ENCODE data around the gene XKR3.
"Not testable (repeated sequence)": the region's sequence is repeated elsewhere in the genome, so short reads cannot be mapped to it uniquely, and the experiment has no call there.

XKR3 gene
- 0 reads per million in 3 donors for total RNA-seq

DNA sequence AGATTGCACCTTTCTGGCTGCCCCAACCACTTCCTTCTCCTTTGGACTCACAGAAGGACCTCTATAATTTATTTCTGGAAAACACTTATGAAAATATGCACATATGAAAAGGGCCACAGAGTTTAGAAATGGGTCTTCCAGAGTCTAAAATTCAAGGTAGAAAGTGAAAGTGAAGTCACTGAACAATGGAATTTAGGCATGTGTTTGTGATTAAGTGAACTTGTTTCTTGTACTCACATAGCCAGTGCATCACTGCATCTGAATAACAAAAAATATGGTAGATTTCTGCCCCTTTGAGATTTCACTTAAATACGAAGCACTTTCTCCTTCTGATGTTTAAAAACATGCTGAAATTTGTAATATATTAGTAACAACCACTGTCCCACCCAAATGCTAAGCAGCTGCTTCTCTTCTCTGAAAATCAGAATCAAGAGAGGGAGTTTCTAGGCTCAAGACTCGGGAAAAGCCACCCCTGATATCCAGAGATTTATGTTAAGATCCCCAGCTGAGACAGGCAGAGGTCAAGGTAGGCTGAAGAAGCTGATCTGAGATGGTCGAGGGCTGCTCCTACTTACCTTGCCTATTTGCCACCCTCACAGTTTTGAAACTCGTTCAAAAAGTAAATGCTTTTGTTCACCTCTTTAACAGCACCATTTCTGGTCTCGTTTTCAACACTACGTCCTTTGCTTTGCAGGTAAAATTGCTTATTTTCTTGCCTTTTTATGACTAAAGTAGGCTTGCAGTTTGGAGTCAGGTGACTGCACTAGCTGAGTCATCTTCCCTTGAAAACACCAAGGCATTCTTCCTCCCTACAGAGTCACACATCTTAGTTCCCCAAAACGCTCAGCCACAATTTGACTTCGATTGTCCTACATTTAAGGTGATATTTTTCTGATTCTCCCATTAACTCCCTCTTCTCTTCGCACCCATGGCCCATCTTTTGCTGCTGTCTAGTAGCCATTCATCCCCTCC is at the start of gene XKR3:
XKR3 (minus strand) TSS at position 696 of the 972 bp plus-strand sequence. CDS start 17,338 bp downstream, outside the sequence.
- H3K27ac ChIP-seq (ENCODE audit: insufficient read depth, low read length, poor library complexity, severe bottlenecking): no peak within 1 kb of the TSS

DNA sequence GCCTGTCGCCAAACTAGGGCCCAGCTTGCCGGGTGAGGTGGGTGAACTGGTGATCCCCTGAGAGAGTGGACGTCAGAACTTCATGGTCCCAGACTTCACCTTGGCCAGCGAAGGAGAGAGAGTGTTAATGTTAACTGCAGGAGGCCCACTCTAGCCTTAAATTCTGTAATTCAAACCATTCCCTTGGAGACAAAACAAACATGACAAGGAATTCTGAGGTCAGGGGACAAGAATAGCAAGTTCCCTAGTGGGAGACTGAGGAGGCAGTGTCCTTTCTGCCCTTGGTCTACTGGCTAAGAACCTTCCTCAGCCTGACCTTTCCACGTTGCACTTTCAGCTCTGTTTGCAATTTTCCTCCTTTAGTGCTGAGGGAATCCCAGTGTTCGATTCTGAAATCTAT is 44.4 kb upstream of the XKR3 start:
- not testable (repeated sequence) for H3K4me3 ChIP-seq (ENCODE audit: insufficient read depth, low read depth, low read length, poor library complexity, severe bottlenecking); DNase-seq; H3K9me3 ChIP-seq (ENCODE audit: control insufficient read depth, low read length); H3K27me3 ChIP-seq (replicated peaks; ENCODE audit: control insufficient read depth, insufficient read depth, low read length, poor library complexity, severe bottlenecking); H3K27ac ChIP-seq (ENCODE audit: insufficient read depth, low read length, poor library complexity, severe bottlenecking); H3K36me3 ChIP-seq (ENCODE audit: control insufficient read depth, insufficient read depth, low read length); H3K4me1 ChIP-seq (ENCODE audit: control insufficient read depth, insufficient read depth, low read length, poor library complexity, severe bottlenecking)

More for the DNA sequence above, at the start of gene XKR3:
- no peaks in the 10 kb centered on the region for H3K27me3 ChIP-seq (replicated peaks; ENCODE audit: control insufficient read depth, insufficient read depth, low read length, poor library complexity, severe bottlenecking)
- no peaks in the 10 kb centered on the region for H3K4me1 ChIP-seq (ENCODE audit: control insufficient read depth, insufficient read depth, low read length, poor library complexity, severe bottlenecking)
- no peaks in the 10 kb centered on the region for H3K9me3 ChIP-seq (ENCODE audit: control insufficient read depth, low read length)
- no peaks in the 10 kb centered on the region for H3K36me3 ChIP-seq (ENCODE audit: control insufficient read depth, insufficient read depth, low read length)
- H3K4me3 ChIP-seq (ENCODE audit: insufficient read depth, low read depth, low read length, poor library complexity, severe bottlenecking): peak within 1 kb of the TSS; percentile 16
- no peak for DNase-seq

GRCh38 chr22:16866167-16866566 is 41.0 kb upstream of the XKR3 start:
- H3K27me3 ChIP-seq (replicated peaks; ENCODE audit: control insufficient read depth, insufficient read depth, low read length, poor library complexity, severe bottlenecking): no peaks in the 10 kb centered on the region
- no peaks in the 10 kb centered on the region for H3K4me1 ChIP-seq (ENCODE audit: control insufficient read depth, insufficient read depth, low read length, poor library complexity, severe bottlenecking)
- H3K36me3 ChIP-seq (ENCODE audit: control insufficient read depth, insufficient read depth, low read length): no peaks in the 10 kb centered on the region
- no peaks in the 10 kb centered on the region for H3K9me3 ChIP-seq (ENCODE audit: control insufficient read depth, low read length)
- H3K27ac ChIP-seq (ENCODE audit: insufficient read depth, low read length, poor library complexity, severe bottlenecking): no peak overlapping the region
- no peak overlapping the region for H3K4me3 ChIP-seq (ENCODE audit: insufficient read depth, low read depth, low read length, poor library complexity, severe bottlenecking)
- DNase-seq: no peak

DNA sequence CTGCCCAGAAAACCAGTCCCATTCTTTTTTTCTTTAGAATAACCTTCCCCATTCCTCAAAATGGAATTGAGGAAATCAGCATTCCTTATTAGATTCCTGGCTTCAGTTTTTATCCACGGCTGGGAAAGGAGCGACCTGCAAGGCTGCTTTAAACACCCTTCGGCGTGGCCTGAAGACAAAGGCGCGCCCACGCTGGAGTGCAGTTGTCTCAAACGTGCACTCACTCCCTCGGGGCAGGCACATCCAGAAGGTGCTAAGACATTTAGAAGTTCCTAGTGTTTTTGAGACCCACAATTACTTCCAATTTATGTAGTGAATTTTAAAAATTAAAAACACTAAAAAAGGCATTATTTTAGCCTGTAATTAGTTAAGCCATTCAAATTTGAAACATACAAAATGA is 31.6 kb upstream of the XKR3 start:
- H3K27me3 ChIP-seq (replicated peaks; ENCODE audit: control insufficient read depth, insufficient read depth, low read length, poor library complexity, severe bottlenecking); DNase-seq; H3K36me3 ChIP-seq (ENCODE audit: control insufficient read depth, insufficient read depth, low read length); H3K9me3 ChIP-seq (ENCODE audit: control insufficient read depth, low read length); H3K4me3 ChIP-seq (ENCODE audit: insufficient read depth, low read depth, low read length, poor library complexity, severe bottlenecking); H3K4me1 ChIP-seq (ENCODE audit: control insufficient read depth, insufficient read depth, low read length, poor library complexity, severe bottlenecking); H3K27ac ChIP-seq (ENCODE audit: insufficient read depth, low read length, poor library complexity, severe bottlenecking): not testable (repeated sequence)

- Histone ChIP-seq H3K4me1 (ENCODE audit: control insufficient read depth, insufficient read depth, low read length, poor library complexity, severe bottlenecking) (no peaks in the 10 kb centered on the region), H3K27ac (ENCODE audit: insufficient read depth, low read length, poor library complexity, severe bottlenecking) (no peak overlapping the region), H3K9me3 (ENCODE audit: control insufficient read depth, low read length) (no peaks in the 10 kb centered on the region), H3K36me3 (ENCODE audit: control insufficient read depth, insufficient read depth, low read length) (no peaks in the 10 kb centered on the region), H3K4me3 (ENCODE audit: insufficient read depth, low read depth, low read length, poor library complexity, severe bottlenecking) (no peak overlapping the region), H3K27me3 (replicated peaks; ENCODE audit: control insufficient read depth, insufficient read depth, low read length, poor library complexity, severe bottlenecking) (no peaks in the 10 kb centered on the region)
- no peak for DNase-seq
These were observed 29.4 kb upstream of the XKR3 start for GRCh38 chr22:16854631-16855030.

GRCh38 chr22:16851268-16851996 is 26.2 kb upstream of the XKR3 start:
- not testable (repeated sequence) for H3K36me3 ChIP-seq (ENCODE audit: control insufficient read depth, insufficient read depth, low read length); H3K4me3 ChIP-seq (ENCODE audit: insufficient read depth, low read depth, low read length, poor library complexity, severe bottlenecking); H3K27ac ChIP-seq (ENCODE audit: insufficient read depth, low read length, poor library complexity, severe bottlenecking); H3K27me3 ChIP-seq (replicated peaks; ENCODE audit: control insufficient read depth, insufficient read depth, low read length, poor library complexity, severe bottlenecking); DNase-seq; H3K9me3 ChIP-seq (ENCODE audit: control insufficient read depth, low read length); H3K4me1 ChIP-seq (ENCODE audit: control insufficient read depth, insufficient read depth, low read length, poor library complexity, severe bottlenecking)

DNA sequence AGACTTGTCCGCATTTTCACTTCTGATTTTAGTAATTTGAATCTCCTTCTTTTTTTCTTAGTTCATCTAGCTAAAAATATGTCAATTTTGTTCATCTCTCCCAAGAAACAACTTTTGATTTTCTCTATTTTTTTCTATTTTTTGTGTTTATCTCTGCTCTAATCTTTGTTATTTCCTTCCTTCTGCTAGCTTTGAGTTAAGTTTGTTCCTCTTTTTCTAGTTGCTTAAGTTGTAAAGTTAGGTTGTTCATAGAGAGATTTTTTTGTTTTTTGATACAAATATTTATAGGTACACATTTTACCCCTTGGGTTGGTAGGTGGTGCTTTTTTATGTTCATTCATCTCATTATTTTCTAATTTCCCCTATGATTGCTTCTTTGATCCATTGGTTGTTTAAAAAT is 22.1 kb upstream of the XKR3 start:
- no peak overlapping the region for H3K27ac ChIP-seq (ENCODE audit: insufficient read depth, low read length, poor library complexity, severe bottlenecking)
- H3K36me3 ChIP-seq (ENCODE audit: control insufficient read depth, insufficient read depth, low read length): no peaks in the 10 kb centered on the region
- no peaks in the 10 kb centered on the region for H3K9me3 ChIP-seq (ENCODE audit: control insufficient read depth, low read length)
- H3K4me1 ChIP-seq (ENCODE audit: control insufficient read depth, insufficient read depth, low read length, poor library complexity, severe bottlenecking): no peaks in the 10 kb centered on the region
- no peak overlapping the region for H3K4me3 ChIP-seq (ENCODE audit: insufficient read depth, low read depth, low read length, poor library complexity, severe bottlenecking)
- H3K27me3 ChIP-seq (replicated peaks; ENCODE audit: control insufficient read depth, insufficient read depth, low read length, poor library complexity, severe bottlenecking): peaks cover 3% of the 10 kb centered on the region
- DNase-seq: no peak

GRCh38 chr22:16845881-16846280 is 20.7 kb upstream of the XKR3 start:
- no peaks in the 10 kb centered on the region for H3K36me3 ChIP-seq (ENCODE audit: control insufficient read depth, insufficient read depth, low read length)
- H3K4me3 ChIP-seq (ENCODE audit: insufficient read depth, low read depth, low read length, poor library complexity, severe bottlenecking): no peak overlapping the region
- no peaks in the 10 kb centered on the region for H3K4me1 ChIP-seq (ENCODE audit: control insufficient read depth, insufficient read depth, low read length, poor library complexity, severe bottlenecking)
- peaks cover 3% of the 10 kb centered on the region for H3K27me3 ChIP-seq (replicated peaks; ENCODE audit: control insufficient read depth, insufficient read depth, low read length, poor library complexity, severe bottlenecking)
- DNase-seq: no peak
- H3K27ac ChIP-seq (ENCODE audit: insufficient read depth, low read length, poor library complexity, severe bottlenecking): no peak overlapping the region
- H3K9me3 ChIP-seq (ENCODE audit: control insufficient read depth, low read length): no peaks in the 10 kb centered on the region

- no peaks in the 10 kb centered on the region for H3K36me3 ChIP-seq (ENCODE audit: control insufficient read depth, insufficient read depth, low read length)
- H3K4me3 ChIP-seq (ENCODE audit: insufficient read depth, low read depth, low read length, poor library complexity, severe bottlenecking): no peak overlapping the region
- no peaks in the 10 kb centered on the region for H3K9me3 ChIP-seq (ENCODE audit: control insufficient read depth, low read length)
- H3K27me3 ChIP-seq (replicated peaks; ENCODE audit: control insufficient read depth, insufficient read depth, low read length, poor library complexity, severe bottlenecking): peaks cover 3% of the 10 kb centered on the region
- H3K4me1 ChIP-seq (ENCODE audit: control insufficient read depth, insufficient read depth, low read length, poor library complexity, severe bottlenecking): no peaks in the 10 kb centered on the region
- no peak for DNase-seq
- no peak overlapping the region for H3K27ac ChIP-seq (ENCODE audit: insufficient read depth, low read length, poor library complexity, severe bottlenecking)
These were observed 20.3 kb upstream of the XKR3 start for GRCh38 chr22:16845465-16845864.

DNA sequence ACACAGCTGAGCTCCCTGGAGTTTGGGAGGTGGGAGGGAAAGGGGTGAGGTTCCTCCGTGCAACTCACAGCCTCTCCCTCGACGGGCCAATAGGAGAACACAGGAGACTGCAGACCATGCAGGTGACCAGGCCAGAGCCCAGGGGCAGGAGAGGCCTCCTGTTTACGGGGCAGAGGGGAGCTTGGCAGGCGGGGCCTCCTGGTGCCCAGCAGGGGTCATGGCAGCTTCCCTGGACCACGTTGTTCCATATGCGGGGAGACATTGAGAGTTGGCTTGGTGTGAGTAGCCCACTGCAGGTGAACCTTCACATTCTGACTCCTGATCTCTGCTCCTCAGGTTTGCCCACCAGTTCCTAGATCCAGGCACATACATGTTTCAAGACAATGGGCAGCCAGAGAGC is 19.3 kb upstream of the XKR3 start:
- DNase-seq: no peak
- Histone ChIP-seq H3K4me1 (ENCODE audit: control insufficient read depth, insufficient read depth, low read length, poor library complexity, severe bottlenecking) (no peaks in the 10 kb centered on the region), H3K9me3 (ENCODE audit: control insufficient read depth, low read length) (no peaks in the 10 kb centered on the region), H3K27me3 (replicated peaks; ENCODE audit: control insufficient read depth, insufficient read depth, low read length, poor library complexity, severe bottlenecking) (peaks cover 3% of the 10 kb centered on the region), H3K36me3 (ENCODE audit: control insufficient read depth, insufficient read depth, low read length) (no peaks in the 10 kb centered on the region), H3K4me3 (ENCODE audit: insufficient read depth, low read depth, low read length, poor library complexity, severe bottlenecking) (no peak overlapping the region), H3K27ac (ENCODE audit: insufficient read depth, low read length, poor library complexity, severe bottlenecking) (no peak overlapping the region)
